ENCODE data around the gene CMTM6. TPM values are rescaled to one million over a fixed set of nuclear protein-coding genes. Genes with fewer than 3 reads are reported as not detected.
"Not testable (repeated sequence)": the region's sequence is repeated elsewhere in the genome, so short reads cannot be mapped to it uniquely, and the experiment has no call there.

CMTM6 gene
- total RNA-seq, 1 donor from 2014 or later, result 83.7 TPM

DNA sequence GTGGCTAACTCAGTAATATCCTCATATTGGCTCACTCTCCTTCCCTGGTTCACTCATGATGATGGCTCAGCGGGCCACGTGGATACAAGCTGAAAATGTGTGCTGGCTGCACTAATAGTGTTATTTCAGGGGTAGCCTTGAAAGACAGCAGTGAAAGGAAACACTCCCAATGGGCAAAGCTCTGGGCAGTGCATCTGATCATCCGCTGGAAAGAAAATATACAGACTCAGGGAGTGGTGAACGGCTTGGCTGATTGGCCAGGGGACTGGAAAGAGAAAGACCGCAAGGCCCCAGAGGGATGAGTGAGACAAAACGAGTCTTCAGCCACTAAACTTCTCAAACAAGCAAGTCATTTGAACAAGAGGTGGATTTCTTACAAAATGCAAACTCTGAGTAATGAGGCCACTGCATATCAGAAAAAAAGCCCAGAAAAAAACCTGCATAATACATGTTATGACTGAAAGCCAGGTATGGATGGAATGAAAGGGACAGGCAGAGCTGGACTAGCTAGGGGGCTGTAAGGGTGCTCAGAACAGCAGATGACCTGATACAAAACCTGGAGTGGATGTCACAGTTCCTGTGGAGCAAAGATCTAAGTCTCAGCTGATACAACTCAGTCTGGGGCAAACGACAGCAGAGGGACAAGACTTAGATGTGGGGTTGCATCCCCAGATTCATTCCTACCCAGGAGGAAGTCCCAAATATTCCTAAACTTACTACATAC is 33.3 kb downstream of the CMTM6 start:
- Histone ChIP-seq H3K36me3 (ENCODE audit: control insufficient read depth, insufficient read depth, low read length) (no peaks in the 10 kb centered on the region), H3K4me3 (ENCODE audit: low read depth, low read length) (no peak overlapping the region), H3K27me3 (ENCODE audit: control insufficient read depth, insufficient read depth, low read length) (no peaks in the 10 kb centered on the region)
- no peak for DNase-seq (ENCODE audit: low read depth)
- no peak for TF ChIP-seq CTCF (IDR thresholded peaks at IDR 0.05; ENCODE audit: insufficient read depth, low read length, poor library complexity, severe bottlenecking)

DNA sequence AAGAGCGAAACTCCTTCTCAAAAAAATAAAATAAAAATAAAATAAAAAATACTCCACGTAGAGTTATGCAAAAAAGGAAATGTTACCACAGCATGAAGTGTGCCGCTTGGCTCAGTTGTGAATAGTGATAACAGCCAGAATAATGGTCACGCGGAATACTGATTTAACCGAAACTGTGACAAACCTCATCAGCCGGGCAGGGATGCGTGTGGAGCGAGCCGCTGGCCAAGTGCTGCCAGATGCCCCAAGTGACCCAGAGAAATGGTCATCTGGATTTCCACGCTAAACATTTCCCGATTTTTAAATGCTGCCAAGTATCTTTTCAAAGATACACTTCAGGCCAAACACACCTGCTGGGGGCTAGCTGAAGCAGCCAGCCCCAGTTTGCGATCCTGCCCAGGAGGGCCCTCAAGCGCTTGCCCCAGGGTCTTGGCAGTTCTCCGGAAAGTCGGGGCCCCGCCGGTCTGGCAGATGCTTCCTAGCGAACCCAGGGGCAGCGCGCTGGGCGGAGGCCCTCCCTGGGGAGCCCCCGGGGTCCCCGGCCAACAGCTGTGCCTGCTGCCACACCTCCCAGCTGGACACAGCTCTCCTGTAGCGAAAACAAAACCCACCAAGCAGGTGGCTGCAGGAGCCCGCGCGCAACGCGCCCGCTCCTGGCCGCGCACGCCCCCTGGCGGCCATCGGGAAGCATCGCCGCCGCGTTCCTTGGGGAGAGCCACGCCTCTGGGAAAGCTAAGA is 35.1 kb downstream of the CMTM6 start:
- H3K36me3 ChIP-seq (ENCODE audit: control insufficient read depth, insufficient read depth, low read length), result no peaks in the 10 kb centered on the region
- peak; percentile 83 for TF ChIP-seq CTCF (IDR thresholded peaks at IDR 0.05; ENCODE audit: insufficient read depth, low read length, poor library complexity, severe bottlenecking)
- H3K27me3 ChIP-seq (ENCODE audit: control insufficient read depth, insufficient read depth, low read length), result no peaks in the 10 kb centered on the region
- DNase-seq (ENCODE audit: low read depth), result peak; percentile 9
- H3K4me3 ChIP-seq (ENCODE audit: low read depth, low read length), result no peak overlapping the region

GRCh38 chr3:32466808-32467207 is 35.8 kb downstream of the CMTM6 start:
- not testable (repeated sequence) for H3K36me3 ChIP-seq (ENCODE audit: control insufficient read depth, insufficient read depth, low read length); DNase-seq (ENCODE audit: low read depth); H3K27me3 ChIP-seq (ENCODE audit: control insufficient read depth, insufficient read depth, low read length); H3K4me3 ChIP-seq (ENCODE audit: low read depth, low read length)

DNA sequence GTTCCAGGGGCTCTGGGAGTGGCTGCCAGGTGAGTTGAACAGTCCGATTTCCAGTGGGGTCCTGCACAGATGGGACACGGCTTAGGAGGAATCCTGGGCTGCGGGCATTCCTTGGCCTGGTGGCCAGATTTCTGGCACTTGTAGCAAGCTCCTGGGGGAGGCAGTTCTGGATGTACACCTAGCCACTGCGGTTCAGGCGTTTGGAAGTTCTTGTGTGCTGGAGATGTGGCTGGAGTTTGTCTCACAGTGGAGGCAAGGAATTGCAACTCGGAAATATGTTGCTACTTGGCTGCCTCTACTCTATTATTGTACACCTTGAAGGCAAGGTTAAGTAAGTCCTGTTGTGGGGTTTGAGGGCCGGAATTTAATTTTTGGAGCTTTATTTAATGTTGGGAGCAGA is 37.9 kb downstream of the CMTM6 start:
- H3K27me3 ChIP-seq (ENCODE audit: control insufficient read depth, insufficient read depth, low read length); DNase-seq (ENCODE audit: low read depth); H3K4me3 ChIP-seq (ENCODE audit: low read depth, low read length); H3K36me3 ChIP-seq (ENCODE audit: control insufficient read depth, insufficient read depth, low read length): not testable (repeated sequence)

DNA sequence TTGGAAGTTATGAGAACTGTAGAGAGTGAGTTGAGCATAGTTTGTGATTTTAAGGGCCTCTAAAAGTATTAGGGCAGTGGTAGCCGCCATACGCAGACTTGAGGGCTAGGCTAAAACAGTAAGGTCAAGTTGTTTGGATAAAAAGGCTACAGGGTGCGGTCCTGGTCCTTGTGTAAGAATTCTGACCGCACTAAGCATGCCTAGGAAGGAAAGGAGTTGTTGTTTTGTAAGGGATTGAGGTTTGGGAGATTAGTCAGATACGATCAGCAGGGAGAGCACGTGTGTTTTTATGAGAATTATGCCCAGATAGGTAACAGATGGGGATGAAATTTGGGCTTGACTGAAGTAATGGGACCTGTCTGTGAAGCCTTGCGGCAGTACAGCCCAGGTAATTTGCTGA is 39.2 kb downstream of the CMTM6 start:
- H3K27me3 ChIP-seq (ENCODE audit: control insufficient read depth, insufficient read depth, low read length); H3K4me3 ChIP-seq (ENCODE audit: low read depth, low read length); H3K36me3 ChIP-seq (ENCODE audit: control insufficient read depth, insufficient read depth, low read length); DNase-seq (ENCODE audit: low read depth): not testable (repeated sequence)

- H3K27me3 ChIP-seq (ENCODE audit: control insufficient read depth, insufficient read depth, low read length); H3K36me3 ChIP-seq (ENCODE audit: control insufficient read depth, insufficient read depth, low read length); H3K4me3 ChIP-seq (ENCODE audit: low read depth, low read length): not testable (repeated sequence)
Observed at GRCh38 chr3:32462191-32462986, 40.3 kb downstream of the CMTM6 start.

GRCh38 chr3:32460817-32461496 is 41.7 kb downstream of the CMTM6 start:
- H3K36me3 ChIP-seq (ENCODE audit: control insufficient read depth, insufficient read depth, low read length); H3K27me3 ChIP-seq (ENCODE audit: control insufficient read depth, insufficient read depth, low read length); DNase-seq (ENCODE audit: low read depth); H3K4me3 ChIP-seq (ENCODE audit: low read depth, low read length): not testable (repeated sequence)

More at GRCh38 chr3:32462191-32462986, 40.3 kb downstream of the CMTM6 start:
- not testable (repeated sequence) for DNase-seq (ENCODE audit: low read depth)
